Brain microvascular endothelial cell (primary cell): ENCODE data around the gene TRIP6.

Experiments
- DNase-seq: peaks from one replicate; pipeline ENCODE4 v3.0.0-alpha.2; 2020
- H3K27ac ChIP-seq: fragments of 250-450 bp; sonication (Bioruptor Pico); 2 replicates; pipeline ENCODE4 v1.5.1; 2020; ENCODE audit warnings: mild to moderate bottlenecking, moderate library complexity
- H3K27me3 ChIP-seq: fragments of 250-450 bp; sonication (Bioruptor Pico); replicated peaks from 2 replicates; pipeline ENCODE4 v1.5.1; 2020; ENCODE audit warnings: mild to moderate bottlenecking
- H3K36me3 ChIP-seq: fragments of 250-450 bp; sonication (Bioruptor Pico); replicated peaks from 2 replicates; pipeline ENCODE4 v1.5.1; 2020; ENCODE audit warnings: mild to moderate bottlenecking
- H3K4me3 ChIP-seq: 2 replicates; pipeline ENCODE4 v1.5.1; 2011; ENCODE audit warnings: low read depth, mild to moderate bottlenecking, control low read depth, low read length, moderate library complexity
- in situ Hi-C: cut with HindIII; loops from 2 replicates; pipeline ENCODE4 v1.10.0; 2017; ENCODE audit warnings: low sequenced_read_pairs, low pct_ligation_motif_present
- TF ChIP-seq, protein P1 (sequence below): IDR thresholded peaks from 2 replicates; pipeline ENCODE4 v1.5.1; 2011; ENCODE audit warnings: low read depth, mild to moderate bottlenecking, moderate library complexity, low read length, control low read depth, inconsistent platforms; ENCODE audit errors: missing control alignments

Gene TRIP6

DNA sequence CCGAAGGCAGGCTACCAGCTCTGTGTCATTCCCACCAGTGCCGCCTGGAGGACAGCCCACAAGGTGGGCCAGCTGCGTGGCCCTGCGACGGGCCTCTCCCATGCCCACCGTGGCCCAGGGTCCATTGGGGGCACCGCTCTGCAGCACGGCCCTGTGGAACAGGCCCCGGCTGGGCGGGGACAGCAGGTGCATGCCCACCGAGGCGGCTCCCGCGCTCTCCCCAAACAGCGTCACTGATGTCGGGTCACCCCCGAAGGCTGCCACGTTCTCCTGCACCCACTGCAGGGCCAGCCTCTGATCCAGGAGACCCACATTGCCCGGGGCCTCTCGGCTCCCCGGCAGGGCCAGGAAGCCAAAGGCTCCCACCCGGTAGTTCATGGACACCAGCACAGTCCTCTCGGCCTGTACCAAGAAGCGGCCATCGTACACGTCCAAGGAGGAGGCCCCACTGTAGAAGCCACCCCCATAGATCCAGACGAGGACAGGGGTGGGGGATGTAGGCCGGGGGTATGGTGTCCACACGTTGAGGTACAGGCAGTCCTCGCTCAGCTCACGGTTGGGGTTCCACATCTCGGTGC lies 26.2 kb downstream of the TRIP6 start:
- Histone ChIP-seq H3K4me3 (no peak overlapping the region), H3K36me3 (peaks cover 4% of the 10 kb centered on the region), H3K27me3 (peaks cover 15% of the 10 kb centered on the region), H3K27ac (no peak overlapping the region)
- no peak for DNase-seq
- TF ChIP-seq, protein P1, sequence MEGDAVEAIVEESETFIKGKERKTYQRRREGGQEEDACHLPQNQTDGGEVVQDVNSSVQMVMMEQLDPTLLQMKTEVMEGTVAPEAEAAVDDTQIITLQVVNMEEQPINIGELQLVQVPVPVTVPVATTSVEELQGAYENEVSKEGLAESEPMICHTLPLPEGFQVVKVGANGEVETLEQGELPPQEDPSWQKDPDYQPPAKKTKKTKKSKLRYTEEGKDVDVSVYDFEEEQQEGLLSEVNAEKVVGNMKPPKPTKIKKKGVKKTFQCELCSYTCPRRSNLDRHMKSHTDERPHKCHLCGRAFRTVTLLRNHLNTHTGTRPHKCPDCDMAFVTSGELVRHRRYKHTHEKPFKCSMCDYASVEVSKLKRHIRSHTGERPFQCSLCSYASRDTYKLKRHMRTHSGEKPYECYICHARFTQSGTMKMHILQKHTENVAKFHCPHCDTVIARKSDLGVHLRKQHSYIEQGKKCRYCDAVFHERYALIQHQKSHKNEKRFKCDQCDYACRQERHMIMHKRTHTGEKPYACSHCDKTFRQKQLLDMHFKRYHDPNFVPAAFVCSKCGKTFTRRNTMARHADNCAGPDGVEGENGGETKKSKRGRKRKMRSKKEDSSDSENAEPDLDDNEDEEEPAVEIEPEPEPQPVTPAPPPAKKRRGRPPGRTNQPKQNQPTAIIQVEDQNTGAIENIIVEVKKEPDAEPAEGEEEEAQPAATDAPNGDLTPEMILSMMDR, result no peak
- in situ Hi-C loops, result no loop called here

- in situ Hi-C loops, result no loop called here
- Histone ChIP-seq H3K4me3 (no peak overlapping the region), H3K27ac (no peak overlapping the region), H3K27me3 (peaks cover 15% of the 10 kb centered on the region), H3K36me3 (no peaks in the 10 kb centered on the region)
- TF ChIP-seq, protein P1, result no peak
- no peak for DNase-seq
Measured at GRCh38 chr7:100893910-100894721, 26.9 kb downstream of the TRIP6 start.

- DNase-seq, result no peak
- Histone ChIP-seq H3K4me3 (peak overlapping the region; percentile 44), H3K27ac (no peak overlapping the region)
Measured at GRCh38 chr7:100894860-100895700, 27.9 kb downstream of the TRIP6 start.

DNA sequence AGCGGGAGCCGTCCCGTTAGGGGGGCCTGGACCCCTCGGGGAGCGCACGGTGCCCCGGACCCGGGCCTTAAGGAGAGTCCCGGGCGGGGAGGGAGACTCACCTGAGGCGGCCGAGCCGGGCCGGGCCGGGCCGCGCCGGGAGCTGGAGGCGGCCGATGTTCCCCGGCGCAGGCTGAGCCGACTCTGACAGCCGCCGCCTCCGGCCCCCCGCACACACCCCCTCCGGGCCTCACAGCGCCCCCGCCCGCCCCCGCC lies 28.4 kb downstream of the TRIP6 start, which contains the start of gene ACHE:
TSS of gene ACHE (minus strand) at position 188 of the 255 bp plus-strand sequence. CDS start 1,656 bp downstream, outside the sequence.
- TF ChIP-seq, protein P1, result no peak
- Histone ChIP-seq H3K27me3 (peaks cover 15% of the 10 kb centered on the region), H3K4me3 (peak within 1 kb of the TSS; percentile 44), H3K27ac (no peak within 1 kb of the TSS), H3K36me3 (no peaks in the 10 kb centered on the region)
- in situ Hi-C loops, result no loop called here
- DNase-seq, result no peak

More at GRCh38 chr7:100894860-100895700, 27.9 kb downstream of the TRIP6 start:
- Histone ChIP-seq H3K36me3 (no peaks in the 10 kb centered on the region), H3K27me3 (peaks cover 15% of the 10 kb centered on the region)
- in situ Hi-C loops, result no loop called here
- TF ChIP-seq, protein P1, result peak; percentile 81

GRCh38 chr7:100895956-100896731 lies 29.0 kb downstream of the TRIP6 start:
- TF ChIP-seq, protein P1, result no peak
- in situ Hi-C loops, result no loop called here
- no peak for DNase-seq
- Histone ChIP-seq H3K4me3 (peak overlapping the region; percentile 12), H3K27ac (no peak overlapping the region), H3K27me3 (peaks cover 15% of the 10 kb centered on the region), H3K36me3 (no peaks in the 10 kb centered on the region)
